SK-N-SH treated with all-trans-retinoic acid at 6 μM for 48 hours (cell line): ENCODE data around the gene TP53.

Experiments
- GLIS3 ChIP-seq: fragments of 250-450 bp; sonication (Bioruptor Pico); IDR thresholded peaks from 2 replicates; pipeline ENCODE4 v1.5.0; 2020; ENCODE audit warnings: mild to moderate bottlenecking, moderate library complexity
- ISL1 ChIP-seq: fragments of 250-450 bp; sonication (Bioruptor Pico); IDR thresholded peaks from 2 replicates; pipeline ENCODE4 v2.1.2; 2022; ENCODE audit warnings: mild to moderate bottlenecking, moderate library complexity
- ZFP3 ChIP-seq: fragments of 250-450 bp; sonication (Bioruptor Pico); IDR thresholded peaks from 2 replicates; pipeline ENCODE4 v1.5.0; 2020; ENCODE audit warnings: mild to moderate bottlenecking, moderate library complexity
- ZNF565 ChIP-seq: fragments of 450-650 bp; formaldehyde crosslinking; conservative IDR thresholded peaks from 2 replicates; pipeline ENCODE4 v1.5.0; 2020; ENCODE audit warnings: low read depth, mild to moderate bottlenecking, moderate library complexity

- TF ChIP-seq GLIS3 (CRISPR knock-in tag) (no peak), ISL1 (no peak), ZFP3 (CRISPR knock-in tag) (no peak), ZNF565 (CRISPR knock-in tag) (no peak)
Observed at GRCh38 chr17:7709031-7709430, 21.7 kb upstream of the TP53 start.
